ENCODE measurements around the gene SLC2A2. TPM values are rescaled to one million over a fixed set of nuclear protein-coding genes. Genes with fewer than 3 reads are reported as not detected.

SLC2A2 gene
- total RNA-seq, 8 experiments from 2014 or later, result 0.17 TPM; not detected in 7

GRCh38 chr3:171021377-171021776 is 5.1 kb downstream of the SLC2A2 start:
- WGBS, 10 experiments, result 17 to 95% (median 81%) methylated on average over 1 to 3 of the region's 4 CpGs; no CpG with 5 or more reads in 2 of the 10 experiments
- H3K27ac ChIP-seq, result no peak overlapping the region
- H3K4me3 ChIP-seq, result no peak overlapping the region
- in situ Hi-C loops (cut with MboI; ENCODE audit: low pct_unique_long_range_greater_than_20kb in 2 of 9, low sequenced_read_pairs in 9 of 9, unreplicated experiment in 9 of 9), result no loop called here
- no peak for ATAC-seq (replicated peaks in 6 of 8)
- H3K4me1 ChIP-seq (replicated peaks in 1 of 2), result no peaks in the 10 kb centered on the region

- Histone ChIP-seq H3K27ac (no peak overlapping the region), H3K4me3 (no peak overlapping the region), H3K4me1 (replicated peaks in 1 of 2) (no peaks in the 10 kb centered on the region)
- WGBS, 10 experiments, result 29 to 86% (median 61%) methylated on average over 2 to 5 of the region's 6 CpGs; no CpG with 5 or more reads in 1 of the 10 experiments
- in situ Hi-C loops (cut with MboI; ENCODE audit: low pct_unique_long_range_greater_than_20kb in 2 of 9, low sequenced_read_pairs in 9 of 9, unreplicated experiment in 9 of 9), result no loop called here
- ATAC-seq (replicated peaks in 6 of 8), result no peak
Observed at GRCh38 chr3:171018156-171018935, 8.2 kb downstream of the SLC2A2 start.

DNA sequence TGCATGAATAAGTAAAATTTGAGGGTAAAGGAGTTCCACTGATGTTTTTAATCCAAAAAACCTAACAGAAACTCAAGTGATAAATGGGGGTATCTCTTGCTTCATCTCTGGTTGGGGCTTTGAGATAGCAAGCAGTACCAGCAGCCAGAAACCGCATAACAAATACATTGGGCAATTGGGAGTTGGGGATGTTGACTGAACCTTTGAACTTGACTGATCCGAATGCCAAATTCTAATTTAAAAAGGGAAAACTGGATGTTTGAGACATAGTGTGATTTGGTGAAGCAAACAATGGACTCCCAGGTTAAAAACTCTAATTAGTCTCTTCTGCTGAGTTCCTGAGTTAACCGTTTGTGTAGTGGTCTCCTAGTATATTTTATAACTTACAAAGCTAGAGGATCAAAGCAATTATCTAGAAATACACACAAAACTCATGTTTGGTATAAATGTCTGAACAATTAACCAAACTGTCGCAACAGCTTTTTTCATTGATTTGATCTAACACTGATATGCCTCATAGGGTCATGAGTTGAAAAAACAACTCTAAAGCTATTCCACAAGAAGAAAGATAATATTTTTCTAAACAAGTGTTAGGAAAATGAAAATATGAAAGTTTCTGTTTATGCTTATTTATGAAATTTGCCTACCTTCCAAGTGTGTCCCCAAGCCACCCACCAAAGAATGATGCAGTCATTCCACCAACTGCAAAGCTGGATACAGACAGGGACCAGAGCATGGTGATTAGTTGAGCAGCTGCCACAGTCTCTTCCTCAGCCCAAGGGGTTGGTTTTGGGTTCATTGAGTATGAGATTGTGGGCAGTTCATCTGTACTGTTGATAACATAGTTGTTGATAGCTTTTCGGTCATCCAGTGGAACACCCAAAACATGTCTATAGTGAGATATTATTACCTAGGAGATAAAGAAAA is 12.4 kb downstream of the SLC2A2 start:
- ATAC-seq (replicated peaks in 6 of 8), result no peak
- Histone ChIP-seq H3K4me1 (replicated peaks in 1 of 2) (no peaks in the 10 kb centered on the region), H3K4me3 (no peak overlapping the region), H3K27ac (no peak overlapping the region)
- in situ Hi-C loops (cut with MboI; ENCODE audit: low pct_unique_long_range_greater_than_20kb in 2 of 9, low sequenced_read_pairs in 9 of 9, unreplicated experiment in 9 of 9), result no loop called here
- WGBS, 10 experiments, result 66 to 100% (median 90%) methylated on average over 2 to 5 of the region's 5 CpGs; no CpG with 5 or more reads in 1 of the 10 experiments

DNA sequence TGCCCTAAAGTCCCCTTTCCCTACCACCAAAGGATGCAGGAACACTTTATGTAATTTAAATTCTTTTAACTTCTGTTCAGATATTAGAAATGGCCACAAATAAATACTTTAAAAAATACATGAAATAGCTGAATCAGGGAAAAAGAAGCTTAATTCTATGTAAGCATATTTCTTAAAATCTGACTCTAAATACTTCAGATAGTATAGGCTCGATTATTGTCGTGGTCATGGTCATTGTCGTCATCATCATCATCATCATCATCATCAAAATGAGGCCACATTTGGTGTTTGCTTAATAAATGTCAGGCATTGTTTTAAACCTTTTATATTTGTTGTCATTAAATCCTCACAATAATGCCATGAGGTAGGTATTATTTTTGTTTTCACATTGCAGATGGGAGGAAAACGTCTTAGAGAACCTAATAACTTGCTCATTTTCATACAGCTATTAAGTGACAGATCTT is 14.6 kb downstream of the SLC2A2 start:
- no peak for ATAC-seq (replicated peaks in 6 of 8)
- WGBS, 10 experiments, result 48 to 100% (median 84%) methylated on average over 3 to 4 of the region's 4 CpGs
- in situ Hi-C loops (cut with MboI; ENCODE audit: low pct_unique_long_range_greater_than_20kb in 2 of 9, low sequenced_read_pairs in 9 of 9, unreplicated experiment in 9 of 9), result no loop called here
- Histone ChIP-seq H3K4me1 (replicated peaks in 1 of 2) (no peaks in the 10 kb centered on the region), H3K27ac (no peak overlapping the region), H3K4me3 (no peak overlapping the region)

- Histone ChIP-seq H3K4me3 (no peak overlapping the region), H3K27ac (no peak overlapping the region), H3K4me1 (replicated peaks in 1 of 2) (no peaks in the 10 kb centered on the region)
- WGBS, 10 experiments, result 42 to 100% (median 81%) methylated on average over 1 to 2 of the region's 2 CpGs; no CpG with 5 or more reads in 4 of the 10 experiments
- no peak for ATAC-seq (replicated peaks in 6 of 8)
- in situ Hi-C loops (cut with MboI; ENCODE audit: low pct_unique_long_range_greater_than_20kb in 2 of 9, low sequenced_read_pairs in 9 of 9, unreplicated experiment in 9 of 9), result no loop called here
Observed at GRCh38 chr3:171011109-171011872, 15.2 kb downstream of the SLC2A2 start.

- Histone ChIP-seq H3K4me3 (no peak overlapping the region), H3K4me1 (replicated peaks in 1 of 2) (no peaks in the 10 kb centered on the region), H3K27ac (no peak overlapping the region)
- in situ Hi-C loops (cut with MboI; ENCODE audit: low pct_unique_long_range_greater_than_20kb in 2 of 9, low sequenced_read_pairs in 9 of 9, unreplicated experiment in 9 of 9), result no loop called here
- ATAC-seq (replicated peaks in 6 of 8), result peak in 2 of 8 experiments; percentile 29 to 42
Observed at GRCh38 chr3:171007316-171007715, 19.2 kb downstream of the SLC2A2 start.

DNA sequence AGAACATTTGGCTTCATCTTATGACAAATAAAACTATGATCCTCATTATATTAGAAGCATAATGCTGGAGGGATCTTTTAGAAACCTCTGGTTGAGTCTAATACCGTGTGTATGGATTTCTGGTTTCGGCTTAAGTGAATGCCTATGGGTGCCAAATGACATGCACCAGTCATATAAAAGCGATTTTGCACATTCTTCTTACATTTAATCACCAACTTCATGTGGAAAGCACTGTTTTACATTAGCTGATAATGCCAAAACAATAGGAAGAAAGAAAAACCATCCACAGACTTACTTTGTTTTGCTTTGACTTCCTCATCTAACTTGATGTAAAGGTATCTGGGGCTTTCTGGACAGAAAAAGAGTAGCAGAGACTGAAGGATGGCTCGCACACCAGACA is 20.9 kb downstream of the SLC2A2 start:
- H3K4me1 ChIP-seq (replicated peaks in 1 of 2), result no peaks in the 10 kb centered on the region
- no peak overlapping the region for H3K27ac ChIP-seq
- 20 to 100% (median 79%) methylated on average over 1 to 4 of the region's 4 CpGs for WGBS, 10 experiments
- ATAC-seq (replicated peaks in 6 of 8), result peak in 1 of 8 experiments; percentile 56
- in situ Hi-C loops (cut with MboI; ENCODE audit: low pct_unique_long_range_greater_than_20kb in 2 of 9, low sequenced_read_pairs in 9 of 9, unreplicated experiment in 9 of 9), result no loop called here
- H3K4me3 ChIP-seq, result no peak overlapping the region

GRCh38 chr3:171001957-171002694 is 24.4 kb downstream of the SLC2A2 start:
- H3K4me3 ChIP-seq, result no peak overlapping the region
- no peak overlapping the region for H3K27ac ChIP-seq

GRCh38 chr3:171001250-171001893 is 25.1 kb downstream of the SLC2A2 start:
- no peak overlapping the region for H3K27ac ChIP-seq
- 10 to 100% (median 80%) methylated on average over 1 of the region's 1 CpG for WGBS, 10 experiments
- in situ Hi-C loops (cut with MboI; ENCODE audit: low pct_unique_long_range_greater_than_20kb in 2 of 9, low sequenced_read_pairs in 9 of 9, unreplicated experiment in 9 of 9), result no loop called here
- no peaks in the 10 kb centered on the region for H3K4me1 ChIP-seq (replicated peaks in 1 of 2)
- no peak overlapping the region for H3K4me3 ChIP-seq
- ATAC-seq (replicated peaks in 6 of 8), result no peak

More at GRCh38 chr3:171001957-171002694, 24.4 kb downstream of the SLC2A2 start:
- in situ Hi-C loops (cut with MboI; ENCODE audit: low pct_unique_long_range_greater_than_20kb in 2 of 9, low sequenced_read_pairs in 9 of 9, unreplicated experiment in 9 of 9), result no loop called here
- ATAC-seq (replicated peaks in 6 of 8), result peak in 3 of 8 experiments; percentile 20 to 87 (median 37)
- no peaks in the 10 kb centered on the region for H3K4me1 ChIP-seq (replicated peaks in 1 of 2)
- 67 to 100% (median 84%) methylated on average over 1 to 5 of the region's 5 CpGs; no CpG with 5 or more reads in 1 of the 10 experiments for WGBS, 10 experiments

- H3K4me3 ChIP-seq, result no peak overlapping the region
- H3K4me1 ChIP-seq (replicated peaks in 1 of 2), result no peaks in the 10 kb centered on the region
- no peak overlapping the region for H3K27ac ChIP-seq
- no peak for ATAC-seq (replicated peaks in 6 of 8)
- in situ Hi-C loops (cut with MboI; ENCODE audit: low pct_unique_long_range_greater_than_20kb in 2 of 9, low sequenced_read_pairs in 9 of 9, unreplicated experiment in 9 of 9), result no loop called here
- WGBS, 10 experiments, result 40 to 100% (median 91%) methylated on average over 1 to 4 of the region's 4 CpGs
Observed at GRCh38 chr3:171000281-171000680, 26.2 kb downstream of the SLC2A2 start.

- WGBS, 10 experiments, result 33 to 95% (median 67%) methylated on average over 1 to 2 of the region's 2 CpGs; no CpG with 5 or more reads in 2 of the 10 experiments
- Histone ChIP-seq H3K4me3 (no peak overlapping the region), H3K27ac (no peak overlapping the region), H3K4me1 (replicated peaks in 1 of 2) (no peaks in the 10 kb centered on the region)
- ATAC-seq (replicated peaks in 6 of 8), result peak in 3 of 8 experiments; percentile 23 to 32 (median 28)
- in situ Hi-C loops (cut with MboI; ENCODE audit: low pct_unique_long_range_greater_than_20kb in 2 of 9, low sequenced_read_pairs in 9 of 9, unreplicated experiment in 9 of 9), result no loop called here
Observed at GRCh38 chr3:170999737-171000242, 26.7 kb downstream of the SLC2A2 start.
